ENCODE data around the gene EPB41. TPM values are rescaled to one million over a fixed set of nuclear protein-coding genes. Genes with fewer than 3 reads are reported as not detected.

Gene EPB41
- total RNA-seq, 1 experiment from 2014 or later = 20.2 TPM

GRCh38 chr1:29052941-29053340 is 138.6 kb downstream of the EPB41 start:
- DNase-seq (ENCODE audit: low read depth, low spot score) = no peak
- no peaks in the 10 kb centered on the region for H3K27me3 ChIP-seq (ENCODE audit: control insufficient read depth, insufficient read depth, low read length)
- H3K4me3 ChIP-seq (ENCODE audit: low read depth in 2 of 2, low read length in 2 of 2) = no peak overlapping the region
- H3K9me3 ChIP-seq (ENCODE audit: control insufficient read depth, insufficient read depth, low read depth, low read length) = no peaks in the 10 kb centered on the region
- TF ChIP-seq SIN3A (IDR thresholded peaks at IDR 0.05; ENCODE audit: borderline replicate concordance, insufficient read depth, low read depth, low read length) = no peak
- TF ChIP-seq POLR2AphosphoS5 (IDR thresholded peaks at IDR 0.05; ENCODE audit: low read depth, low read length) = no peak
- no peak for TF ChIP-seq REST (IDR thresholded peaks at IDR 0.05; ENCODE audit: insufficient read depth in 1 of 2, low read depth in 2 of 2, low read length in 1 of 2)
- no peak for TF ChIP-seq CTCF (IDR thresholded peaks at IDR 0.05)
- TF ChIP-seq TCF7L2 (IDR thresholded peaks at IDR 0.05; ENCODE audit: low read depth, low read length) = no peak
- no peaks in the 10 kb centered on the region for H3K4me1 ChIP-seq (ENCODE audit: control insufficient read depth, insufficient read depth, low read length)
- no peak overlapping the region for H3K27ac ChIP-seq (ENCODE audit: low read length)
- POLR2A ChIA-PET = no interaction called here
- CTCF ChIA-PET = interaction anchor here (0.6 kb wide), 1 partner anchor 48 kb away, joined by 3 read pairs; no protein-coding TSS in a partner anchor
- no peaks in the 10 kb centered on the region for H3K36me3 ChIP-seq (ENCODE audit: control insufficient read depth, insufficient read depth, low read length)
- BruUV-seq (replicated peaks) = no TSS peak
- ATAC-seq = no peak
- intact Hi-C loops (cut with micrococcal nuclease; ENCODE audit: unreplicated experiment) = no loop called here
- in situ Hi-C loops (cut with HindIII; ENCODE audit: low pct_unique_long_range_greater_than_20kb, low sequenced_read_pairs) = no loop called here

- Histone ChIP-seq H3K27ac (ENCODE audit: low read length) (no peak overlapping the region), H3K4me3 (ENCODE audit: low read depth in 2 of 2, low read length in 2 of 2) (no peak overlapping the region), H3K9me3 (ENCODE audit: control insufficient read depth, insufficient read depth, low read depth, low read length) (no peaks in the 10 kb centered on the region), H3K36me3 (ENCODE audit: control insufficient read depth, insufficient read depth, low read length) (no peaks in the 10 kb centered on the region), H3K4me1 (ENCODE audit: control insufficient read depth, insufficient read depth, low read length) (no peaks in the 10 kb centered on the region), H3K27me3 (ENCODE audit: control insufficient read depth, insufficient read depth, low read length) (no peaks in the 10 kb centered on the region)
- ATAC-seq (no peak), DNase-seq (ENCODE audit: low read depth, low spot score) (no peak)
- ChIA-PET CTCF (interaction anchor here (0.7 to 1.4 kb wide), 2 partner anchors 21 to 142 kb away, joined by 8 to 10 read pairs; no protein-coding TSS in a partner anchor), POLR2A (interaction anchor here (0.7 kb wide), 1 partner anchor 100 kb away, joined by 3 read pairs; no protein-coding TSS in a partner anchor)
- intact Hi-C loops (cut with micrococcal nuclease; ENCODE audit: unreplicated experiment) (no loop called here), in situ Hi-C loops (cut with HindIII; ENCODE audit: low pct_unique_long_range_greater_than_20kb, low sequenced_read_pairs) (no loop called here)
- BruUV-seq (replicated peaks) = no TSS peak
- TF ChIP-seq CTCF (IDR thresholded peaks at IDR 0.05) = no peak
- no peak for TF ChIP-seq TCF7L2 (IDR thresholded peaks at IDR 0.05; ENCODE audit: low read depth, low read length)
- no peak for TF ChIP-seq POLR2AphosphoS5 (IDR thresholded peaks at IDR 0.05; ENCODE audit: low read depth, low read length)
- no peak for TF ChIP-seq REST (IDR thresholded peaks at IDR 0.05; ENCODE audit: insufficient read depth in 1 of 2, low read depth in 2 of 2, low read length in 1 of 2)
- TF ChIP-seq SIN3A (IDR thresholded peaks at IDR 0.05; ENCODE audit: borderline replicate concordance, insufficient read depth, low read depth, low read length) = no peak
Measured at GRCh38 chr1:29055160-29055559, 140.8 kb downstream of the EPB41 start.
